ENCODE data around the gene XPNPEP1.

GRCh38 chr10:109956454-109957091, 33.3 kb upstream of the XPNPEP1 start:
- TF ChIP-seq CTCF (IDR thresholded peaks at IDR 0.05; ENCODE audit: low read length): peak; percentile 93
- TF ChIP-seq EZH2 (IDR thresholded peaks at IDR 0.05; ENCODE audit: borderline replicate concordance, low read length): no peak

Data from OCI-LY1 (cell line).